Lung (tissue), 12 donors: ENCODE measurements around the gene PSMA6. TPM values are rescaled to one million over a fixed set of nuclear protein-coding genes. Genes with fewer than 3 reads are reported as not detected.

Experiments
- ATAC-seq: fragments of 200-7000 bp; cut with Tn5 transposase; one replicate; pipeline ENCODE4 v1.9.1; 2020; ENCODE audit warnings: moderate number of reproducible peaks; ENCODE audit not compliant: insufficient read depth, low FRiP score
- DNase-seq, 3 donors: peaks; one replicate each; pipeline ENCODE4 v3.0.0-alpha.2; 2013 to 2017
- H3K27ac ChIP-seq, 2 donors: one replicate each; pipeline ENCODE4 v1.5.1; 2013; ENCODE audit warnings: mild to moderate bottlenecking in 2 of 2, moderate library complexity in 2 of 2, control low read depth in 1 of 2, inconsistent platforms in 1 of 2, low read depth in 1 of 2, low read length in 1 of 2
- H3K27me3 ChIP-seq, 3 donors: one replicate each; pipeline ENCODE4 v1.5.1; 2013; ENCODE audit warnings: low read length in 2 of 3; ENCODE audit not compliant: control insufficient read depth in 3 of 3, insufficient read depth in 3 of 3
- H3K36me3 ChIP-seq, 4 donors: one replicate each; pipeline ENCODE4 v1.5.1; 2013; ENCODE audit warnings: low read length in 4 of 4, mild to moderate bottlenecking in 1 of 4, moderate library complexity in 1 of 4; ENCODE audit not compliant: control insufficient read depth in 4 of 4, insufficient read depth in 4 of 4
- H3K4me1 ChIP-seq, 5 donors: one replicate each; pipeline ENCODE4 v1.5.1; 2013; ENCODE audit warnings: low read length in 5 of 5, mild to moderate bottlenecking in 2 of 5, moderate library complexity in 1 of 5; ENCODE audit not compliant: control insufficient read depth in 5 of 5, insufficient read depth in 5 of 5
- H3K4me3 ChIP-seq: one replicate; pipeline ENCODE4 v1.5.1; 2013; ENCODE audit warnings: mild to moderate bottlenecking, control low read depth, moderate library complexity
- H3K9ac ChIP-seq, 2 donors: one replicate each; pipeline ENCODE4 v1.5.1; 2013; ENCODE audit warnings: low read length in 2 of 2, control low read depth in 1 of 2; ENCODE audit not compliant: insufficient read depth in 1 of 2
- H3K9me3 ChIP-seq, 4 donors: one replicate each; pipeline ENCODE4 v1.5.1; 2013; ENCODE audit warnings: low read length in 3 of 4, mild to moderate bottlenecking in 1 of 4, moderate library complexity in 1 of 4; ENCODE audit not compliant: control insufficient read depth in 4 of 4, insufficient read depth in 3 of 4
- WGBS, 2 donors: extraction: QIAGEN DNeasy Blood & Tissue Kit; methylation state at CpG; one replicate each; pipeline ENCODE4 v1.1.7; 2013; 5-methylcytosine and 5-hydroxymethylcytosine counted together
- polyA plus RNA-seq, 2 donors: library from polyadenylated mRNA; stranded (reverse); fragments of 200-250 nt; gene quantifications; one replicate each; pipeline ENCODE4 v1.2.1, GENCODE V29; 2013
- total RNA-seq, 2 donors: library from RNA; depleted of rRNA in 1 of 2; stranded (reverse); fragments of >200 nt in 1 of 2; gene quantifications; one replicate each; pipeline ENCODE4 v1.2.1, GENCODE V29; 2014 to 2021
- TF ChIP-seq, protein P1 (sequence below): IDR thresholded peaks from 2 replicates; pipeline ENCODE4 v1.5.1; 2012; ENCODE audit warnings: mild to moderate bottlenecking; ENCODE audit errors: control extremely low read depth, extremely low read depth
- donor health status: control.
- donor health status: control.
- donor health status: Bipolar disorder and iron deficiency.
- donor health status: healthy.
- donor health status: DM: yes; HTN: yes; CAD: no.

The PSMA6 gene
- total and polyA plus RNA-seq, 4 donors, result 119 to 351 (median 212) TPM

DNA sequence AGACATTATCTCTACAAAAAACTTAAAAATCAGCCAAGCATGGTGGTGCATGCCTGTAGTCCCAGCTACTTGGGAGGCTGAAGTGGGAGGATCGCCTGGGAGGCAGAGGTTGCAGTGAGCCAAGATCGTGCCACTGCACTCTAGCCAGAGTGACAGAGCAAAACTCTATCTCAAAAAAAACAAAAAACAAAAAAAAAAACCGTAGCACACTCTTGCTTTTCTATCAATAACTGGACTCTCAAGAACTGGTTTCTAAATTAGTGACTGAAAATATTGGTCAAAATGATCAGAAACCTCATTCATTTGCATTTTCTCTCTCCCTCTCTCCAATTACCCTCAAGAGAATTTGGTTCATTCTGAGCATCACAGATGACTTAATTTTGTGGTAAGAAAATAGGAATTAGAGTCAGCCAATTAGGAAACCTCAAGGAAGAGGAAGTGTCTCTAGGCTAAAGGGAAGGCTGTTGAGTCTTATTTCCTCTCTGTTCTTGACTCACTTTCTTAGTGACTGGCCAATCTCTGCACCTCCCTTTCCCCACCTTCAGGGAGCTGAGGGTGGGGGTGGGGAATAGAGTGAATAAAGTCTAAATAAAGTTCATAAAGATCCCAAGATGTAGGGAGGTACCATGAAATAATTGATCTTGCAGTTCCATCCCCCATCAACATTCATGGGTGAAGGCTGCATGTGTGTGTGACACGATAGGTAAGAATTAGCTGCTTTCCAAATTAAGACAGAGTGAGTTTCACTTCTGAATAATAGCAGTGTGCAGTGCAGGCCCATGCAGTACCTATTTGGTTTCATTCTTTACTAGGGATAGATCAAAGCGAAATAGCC is 6.8 kb upstream of the PSMA6 start:
- ATAC-seq, result peak; percentile 53
- no peak overlapping the region for H3K4me3 ChIP-seq
- TF ChIP-seq, protein P1, sequence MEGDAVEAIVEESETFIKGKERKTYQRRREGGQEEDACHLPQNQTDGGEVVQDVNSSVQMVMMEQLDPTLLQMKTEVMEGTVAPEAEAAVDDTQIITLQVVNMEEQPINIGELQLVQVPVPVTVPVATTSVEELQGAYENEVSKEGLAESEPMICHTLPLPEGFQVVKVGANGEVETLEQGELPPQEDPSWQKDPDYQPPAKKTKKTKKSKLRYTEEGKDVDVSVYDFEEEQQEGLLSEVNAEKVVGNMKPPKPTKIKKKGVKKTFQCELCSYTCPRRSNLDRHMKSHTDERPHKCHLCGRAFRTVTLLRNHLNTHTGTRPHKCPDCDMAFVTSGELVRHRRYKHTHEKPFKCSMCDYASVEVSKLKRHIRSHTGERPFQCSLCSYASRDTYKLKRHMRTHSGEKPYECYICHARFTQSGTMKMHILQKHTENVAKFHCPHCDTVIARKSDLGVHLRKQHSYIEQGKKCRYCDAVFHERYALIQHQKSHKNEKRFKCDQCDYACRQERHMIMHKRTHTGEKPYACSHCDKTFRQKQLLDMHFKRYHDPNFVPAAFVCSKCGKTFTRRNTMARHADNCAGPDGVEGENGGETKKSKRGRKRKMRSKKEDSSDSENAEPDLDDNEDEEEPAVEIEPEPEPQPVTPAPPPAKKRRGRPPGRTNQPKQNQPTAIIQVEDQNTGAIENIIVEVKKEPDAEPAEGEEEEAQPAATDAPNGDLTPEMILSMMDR, result no peak

GRCh38 chr14:35286003-35286600 is 6.1 kb upstream of the PSMA6 start:
- H3K27ac ChIP-seq, result peak overlapping the region in 1 of 2 donors; percentile 73
- TF ChIP-seq, protein P1, result no peak
- H3K9me3 ChIP-seq, result no peaks in the 10 kb centered on the region
- no peaks in the 10 kb centered on the region for H3K27me3 ChIP-seq
- ATAC-seq (no peak), DNase-seq (no peak)
- H3K9ac ChIP-seq, result no peak overlapping the region
- no peak overlapping the region for H3K4me3 ChIP-seq
- 33 to 66% methylated on average over 8 of the region's 8 CpGs for WGBS, 2 donors
- peaks cover 0 to 6% (median 0%) of the 10 kb centered on the region in 5 donors for H3K4me1 ChIP-seq
- H3K36me3 ChIP-seq, result peaks cover 0 to 4% (median 1%) of the 10 kb centered on the region in 4 donors

More for the DNA sequence above, 6.8 kb upstream of the PSMA6 start:
- Histone ChIP-seq H3K4me1 (peaks cover 0 to 6% (median 0%) of the 10 kb centered on the region in 5 donors), H3K27ac (peak overlapping the region in 1 of 2 donors; percentile 73), H3K36me3 (peaks cover 0 to 4% (median 1%) of the 10 kb centered on the region in 4 donors), H3K27me3 (no peaks in the 10 kb centered on the region), H3K9ac (no peak overlapping the region), H3K9me3 (no peaks in the 10 kb centered on the region)
- WGBS, 2 donors, result 41 to 63% methylated on average over 5 of the region's 5 CpGs
- no peak for DNase-seq

- Histone ChIP-seq H3K9ac (no peak overlapping the region), H3K4me3 (no peak overlapping the region), H3K36me3 (peaks cover 0 to 4% (median 1%) of the 10 kb centered on the region in 4 donors), H3K27ac (no peak overlapping the region), H3K27me3 (no peaks in the 10 kb centered on the region), H3K9me3 (no peaks in the 10 kb centered on the region), H3K4me1 (peaks cover 0 to 6% (median 0%) of the 10 kb centered on the region in 5 donors)
- WGBS, 2 donors, result 33 to 70% methylated on average over 1 of the region's 1 CpG
- ATAC-seq, result no peak
- no peak for DNase-seq
- TF ChIP-seq, protein P1, result no peak
Observed at GRCh38 chr14:35286707-35287106, 5.5 kb upstream of the PSMA6 start.
